Stimulated activated CD8-positive, alpha-beta memory T cell treated with anti-CD3 and anti-CD28 coated beads, Interleukin-7, amount 100 ng/mL, for 1 hour (primary cell): ENCODE data around the gene GLCE.
"Not testable (repeated sequence)": the region's sequence is repeated elsewhere in the genome, so short reads cannot be mapped to it uniquely, and the experiment has no call there.

Source experiments
- DNase-seq, 2 donors: peaks; one replicate each; pipeline ENCODE4 v3.0.0-alpha.2; 2020; ENCODE audit warnings: low read depth in 2 of 2

GLCE gene

DNA sequence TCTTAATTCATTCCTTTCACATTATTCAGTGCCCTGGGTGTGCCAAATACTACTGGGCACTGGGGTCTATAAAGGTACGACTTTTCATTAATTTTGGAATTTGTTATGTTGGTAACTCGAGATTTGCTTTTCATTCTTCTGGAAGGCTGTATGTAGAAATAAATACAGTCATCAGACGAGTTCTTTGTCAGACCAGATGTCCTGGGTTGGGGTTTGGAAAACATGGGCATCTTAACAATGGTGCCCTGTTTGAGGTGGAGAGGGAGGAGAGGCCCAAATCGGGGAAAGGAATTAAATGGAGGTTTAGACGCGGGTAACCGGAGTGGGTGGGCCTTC lies 662 bp upstream of the GLCE start:
- DNase-seq = no peak

- DNase-seq = peak in 1 of 2 donors; percentile 3
These were observed 843 bp downstream of the GLCE start for GRCh38 chr15:69161079-69161877.

DNA sequence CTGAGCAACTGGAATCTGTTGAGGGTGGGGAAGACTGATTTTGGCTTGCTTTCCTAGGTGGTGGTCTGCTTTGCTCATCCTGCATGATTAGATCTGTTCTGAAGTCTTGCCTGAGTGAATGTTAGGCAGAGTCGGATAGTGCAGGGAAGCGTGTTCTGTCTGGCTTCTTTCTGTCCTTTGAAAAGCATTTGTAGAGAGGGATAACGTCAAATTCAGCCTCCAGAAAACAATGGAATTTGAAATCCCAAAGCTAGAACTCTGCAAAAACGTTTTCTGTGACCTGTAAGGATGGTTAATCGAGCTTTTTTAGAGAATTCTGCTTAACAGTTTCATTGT lies 1.4 kb downstream of the GLCE start:
- no peak for DNase-seq

DNA sequence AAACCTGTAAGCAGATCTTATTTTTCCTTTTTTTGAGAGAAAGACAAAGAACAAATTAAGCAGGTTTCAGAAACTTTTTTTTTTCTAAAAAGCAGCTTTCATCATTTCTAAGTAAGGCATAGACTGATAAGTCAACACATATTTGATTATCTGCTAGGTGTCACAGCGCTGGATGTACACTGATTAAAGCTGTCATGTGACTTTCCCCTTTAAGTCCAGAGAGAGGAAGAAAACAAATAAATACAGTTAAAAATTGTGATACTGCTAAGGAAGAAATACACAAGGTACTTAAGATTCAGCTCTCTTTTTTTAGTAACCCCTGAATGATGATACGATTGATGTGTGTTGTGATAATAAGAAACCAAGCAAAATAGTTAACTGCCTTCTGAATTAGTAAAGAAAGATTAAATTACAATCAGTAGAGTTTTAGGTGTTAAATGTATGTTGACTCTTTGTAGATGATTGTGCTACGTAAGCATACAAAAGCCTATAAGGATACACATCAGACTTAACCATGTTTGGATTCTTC lies 2.8 kb downstream of the GLCE start:
- no peak for DNase-seq

DNA sequence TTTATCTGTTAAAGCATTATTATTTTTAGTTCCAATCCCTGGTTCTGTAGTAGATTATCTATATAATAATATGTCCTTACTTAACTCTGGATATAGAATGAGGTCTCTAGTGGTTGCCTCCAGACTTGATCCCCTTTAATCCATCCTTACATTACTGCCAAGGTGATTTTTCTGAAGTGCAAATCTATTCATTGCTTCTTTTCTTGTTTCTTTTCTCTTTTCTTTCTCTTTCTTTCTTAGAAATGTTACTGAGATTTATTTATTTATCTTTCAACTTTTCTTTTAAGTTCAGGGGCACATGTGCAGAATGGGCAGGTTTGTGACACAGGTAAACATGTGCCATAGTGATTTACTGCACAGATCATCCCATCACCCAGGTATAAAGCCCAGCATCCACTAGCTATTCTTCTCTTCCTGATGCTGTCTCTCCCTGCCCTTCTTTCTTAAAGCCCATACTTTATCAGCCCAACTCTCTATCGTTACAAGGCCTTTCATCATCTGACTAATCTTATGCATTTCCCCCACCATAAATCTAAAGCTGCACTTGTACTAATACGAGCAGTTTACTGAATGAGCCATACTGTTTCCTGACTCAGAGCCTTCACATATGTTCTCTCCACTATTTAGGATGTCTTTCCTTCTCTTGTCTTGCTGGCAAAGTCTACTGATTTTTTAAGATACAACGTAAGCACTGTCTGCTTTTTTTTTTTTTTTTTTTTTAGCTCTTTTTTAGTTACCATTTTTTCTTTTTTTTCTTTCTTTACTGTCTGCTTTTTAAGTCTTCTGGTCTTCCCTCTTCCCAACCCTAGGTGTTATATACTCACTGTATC lies 4.6 kb downstream of the GLCE start:
- DNase-seq = no peak

DNA sequence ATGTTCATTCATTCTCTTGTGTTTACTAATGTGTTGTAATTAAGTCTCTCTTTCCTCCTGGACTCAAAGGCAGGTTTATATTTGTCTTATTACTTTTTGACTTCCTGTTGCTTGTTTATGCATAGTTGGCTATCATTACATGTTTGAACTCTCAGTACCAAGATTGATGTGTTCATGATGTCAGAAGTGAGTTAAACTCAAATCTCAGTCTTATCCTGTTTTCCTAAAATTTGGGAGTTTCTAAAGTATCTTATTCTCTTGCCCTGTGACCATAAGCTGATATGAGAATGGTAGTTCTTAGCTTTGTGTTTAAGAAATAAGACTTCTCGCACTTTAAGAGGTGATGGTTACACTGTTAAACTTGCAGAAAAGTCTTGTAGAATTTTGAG lies 5.2 kb downstream of the GLCE start:
- DNase-seq = no peak

DNA sequence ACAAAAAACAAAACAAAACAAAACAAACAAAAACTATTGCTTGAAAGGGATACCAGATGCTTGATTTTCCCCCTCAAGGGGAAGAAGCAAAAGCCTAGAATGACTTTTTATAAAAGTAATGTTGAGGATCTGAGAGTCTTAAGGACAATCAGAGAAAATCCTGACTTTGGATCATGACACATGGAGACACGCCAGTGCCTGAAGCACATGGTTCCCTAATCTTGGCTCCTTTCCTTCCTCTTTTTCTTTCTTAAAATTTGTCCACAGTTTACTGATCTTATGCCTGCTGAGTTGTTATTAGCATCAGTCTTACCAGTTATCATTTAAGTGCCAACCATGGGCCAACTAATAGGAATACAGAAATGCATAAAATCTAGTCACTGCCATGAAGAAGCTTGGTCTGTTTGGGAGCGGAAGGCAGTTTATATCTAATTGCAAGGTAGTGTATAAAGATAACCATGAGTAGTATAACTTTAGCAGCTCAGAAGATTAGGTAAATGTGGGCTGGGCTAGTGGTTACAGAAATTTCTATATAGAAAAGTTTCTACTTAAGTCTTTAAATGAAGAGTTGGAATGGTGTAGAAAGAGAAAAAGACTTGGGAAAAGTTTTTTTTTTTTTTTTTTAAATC lies 6.9 kb downstream of the GLCE start:
- DNase-seq = no peak

- DNase-seq = not testable (repeated sequence)
These were observed 7.9 kb downstream of the GLCE start for GRCh38 chr15:69168361-69168760.

- DNase-seq = not testable (repeated sequence)
These were observed 9.1 kb downstream of the GLCE start for GRCh38 chr15:69169540-69169939.

DNA sequence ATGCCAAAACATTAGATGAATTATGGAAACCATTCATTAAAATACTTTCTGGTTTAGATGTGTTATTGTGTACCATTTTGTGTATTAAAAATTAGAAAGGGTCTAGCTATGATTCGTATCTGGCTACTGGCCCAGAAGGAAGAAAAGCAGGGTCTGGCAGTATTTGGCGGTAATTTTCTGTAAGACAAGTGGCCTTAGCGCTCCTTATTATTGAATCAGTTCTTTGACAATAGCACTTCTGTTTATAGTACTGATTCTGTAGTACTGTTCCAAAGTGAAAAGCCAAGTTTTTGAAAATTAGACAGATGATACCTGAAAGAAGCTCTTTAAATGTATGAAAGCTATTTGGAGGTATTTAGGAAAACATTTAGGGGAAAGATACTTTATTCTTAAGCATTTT lies 10.2 kb downstream of the GLCE start:
- no peak for DNase-seq

DNA sequence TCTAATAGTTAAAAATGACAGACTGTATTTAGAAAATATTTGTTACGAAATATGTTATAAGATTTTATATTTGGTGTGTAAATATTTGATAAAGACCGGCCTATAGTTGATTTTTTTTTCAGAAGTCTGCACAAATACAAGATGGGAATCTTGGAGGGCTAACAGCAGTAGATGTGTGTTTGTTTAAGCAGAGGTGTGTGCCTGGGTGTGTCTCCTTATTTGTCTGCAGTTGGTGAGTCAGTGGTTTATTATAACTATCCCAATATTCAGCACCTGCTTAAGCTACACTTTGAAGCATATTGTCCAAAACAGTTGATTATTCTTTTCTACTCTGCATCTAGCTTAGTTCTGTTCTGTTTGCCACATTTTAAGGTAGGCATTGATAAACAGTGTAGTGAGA lies 12.4 kb downstream of the GLCE start:
- DNase-seq = no peak

GRCh38 chr15:69175536-69175935 lies 15.1 kb downstream of the GLCE start:
- DNase-seq = no peak

GRCh38 chr15:69181424-69181823 lies 21.0 kb downstream of the GLCE start:
- no peak for DNase-seq

DNA sequence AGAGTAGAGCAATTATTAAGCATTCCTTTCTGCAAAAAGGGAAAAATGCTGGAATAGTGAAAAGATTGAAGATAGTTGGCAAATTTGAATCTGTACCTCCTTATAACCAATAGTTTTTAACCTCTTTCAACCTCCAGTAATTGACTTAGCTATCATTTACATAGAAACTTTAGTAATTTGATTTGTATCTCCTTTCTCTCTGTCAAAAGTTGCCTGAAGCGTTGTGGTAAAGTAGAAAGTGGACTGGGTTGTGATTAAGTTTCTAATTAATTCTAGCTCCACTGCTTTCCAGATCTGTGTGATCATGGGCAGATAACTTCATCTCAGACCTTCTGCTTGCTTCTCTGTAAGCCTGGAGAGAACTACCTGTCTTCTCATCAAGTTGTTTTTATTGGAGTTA lies 24.8 kb downstream of the GLCE start:
- DNase-seq = no peak

DNA sequence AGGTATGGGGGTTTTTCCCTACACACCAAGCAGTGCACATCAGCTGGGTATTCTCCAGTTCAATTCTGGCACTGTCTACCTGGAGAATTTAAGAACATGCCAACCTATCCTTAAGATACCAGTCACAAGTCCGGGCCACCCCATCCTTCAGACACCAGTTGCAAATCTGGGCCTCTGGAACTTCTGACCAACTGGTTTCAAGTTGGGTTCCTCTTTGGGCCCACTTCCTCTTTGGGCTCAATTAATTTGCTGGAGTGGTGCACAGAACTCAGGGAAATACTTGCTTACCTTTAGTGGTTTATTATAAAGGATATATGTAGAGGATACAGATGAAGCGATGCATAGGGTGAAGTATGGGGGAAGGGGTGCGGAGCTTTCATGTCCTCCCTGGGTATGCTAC lies 25.3 kb downstream of the GLCE start:
- DNase-seq = no peak

GRCh38 chr15:69189157-69189556 lies 28.7 kb downstream of the GLCE start:
- DNase-seq = no peak

GRCh38 chr15:69190091-69190490 lies 29.7 kb downstream of the GLCE start:
- no peak for DNase-seq

- no peak for DNase-seq
These were observed 30.1 kb downstream of the GLCE start for GRCh38 chr15:69190504-69190903.

- DNase-seq = no peak
These were observed 33.8 kb downstream of the GLCE start for GRCh38 chr15:69194025-69194827.

- no peak for DNase-seq
These were observed 34.4 kb downstream of the GLCE start for GRCh38 chr15:69194854-69195253.

- DNase-seq = no peak
These were observed 40.7 kb downstream of the GLCE start for GRCh38 chr15:69200832-69201745.
